ENCODE results near the gene RNF225.

DNA sequence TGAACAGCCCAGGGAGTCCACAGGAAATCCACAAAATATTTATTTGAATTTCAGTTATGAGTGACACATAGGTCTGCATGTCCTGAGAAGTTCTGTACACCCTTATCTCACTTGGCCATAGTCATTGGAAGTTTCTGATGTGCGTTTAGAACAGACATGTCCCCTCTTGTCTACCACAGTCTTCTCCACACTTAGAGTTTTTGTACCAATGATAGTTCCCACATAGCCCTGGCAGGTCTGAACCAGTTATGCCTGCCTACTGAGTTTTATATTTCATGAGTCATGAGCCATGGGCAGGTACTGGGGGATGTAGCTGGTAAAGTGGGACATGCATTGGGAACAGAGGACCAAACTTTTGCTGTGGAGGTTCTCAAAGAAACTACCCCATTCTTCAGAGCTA is 33.2 kb downstream of the RNF225 start:
- TF ChIP-seq TCF4 (CRISPR knock-in tag; IDR thresholded peaks at IDR 0.05; ENCODE audit: borderline replicate concordance) (no peak), TOX (CRISPR knock-in tag; IDR thresholded peaks at IDR 0.05; ENCODE audit: borderline replicate concordance) (no peak), ZFP30 (CRISPR knock-in tag; IDR thresholded peaks at IDR 0.05) (no peak), CSDC2 (CRISPR knock-in tag; IDR thresholded peaks at IDR 0.05) (no peak), ARNTL (CRISPR knock-in tag; IDR thresholded peaks at IDR 0.05; ENCODE audit: borderline replicate concordance, low read depth) (no peak), ESRRG (CRISPR knock-in tag; IDR thresholded peaks at IDR 0.05) (no peak), SNAI2 (CRISPR knock-in tag; IDR thresholded peaks at IDR 0.05) (no peak), RARB (CRISPR knock-in tag; IDR thresholded peaks at IDR 0.05) (no peak), BACH2 (CRISPR knock-in tag; IDR thresholded peaks at IDR 0.05; ENCODE audit: borderline replicate concordance) (no peak), ZFP3 (CRISPR knock-in tag; IDR thresholded peaks at IDR 0.05) (no peak), ZNF565 (CRISPR knock-in tag; conservative IDR thresholded peaks at IDR 0.05; ENCODE audit: low read depth) (no peak)
- TF ChIP-seq, protein P1, sequence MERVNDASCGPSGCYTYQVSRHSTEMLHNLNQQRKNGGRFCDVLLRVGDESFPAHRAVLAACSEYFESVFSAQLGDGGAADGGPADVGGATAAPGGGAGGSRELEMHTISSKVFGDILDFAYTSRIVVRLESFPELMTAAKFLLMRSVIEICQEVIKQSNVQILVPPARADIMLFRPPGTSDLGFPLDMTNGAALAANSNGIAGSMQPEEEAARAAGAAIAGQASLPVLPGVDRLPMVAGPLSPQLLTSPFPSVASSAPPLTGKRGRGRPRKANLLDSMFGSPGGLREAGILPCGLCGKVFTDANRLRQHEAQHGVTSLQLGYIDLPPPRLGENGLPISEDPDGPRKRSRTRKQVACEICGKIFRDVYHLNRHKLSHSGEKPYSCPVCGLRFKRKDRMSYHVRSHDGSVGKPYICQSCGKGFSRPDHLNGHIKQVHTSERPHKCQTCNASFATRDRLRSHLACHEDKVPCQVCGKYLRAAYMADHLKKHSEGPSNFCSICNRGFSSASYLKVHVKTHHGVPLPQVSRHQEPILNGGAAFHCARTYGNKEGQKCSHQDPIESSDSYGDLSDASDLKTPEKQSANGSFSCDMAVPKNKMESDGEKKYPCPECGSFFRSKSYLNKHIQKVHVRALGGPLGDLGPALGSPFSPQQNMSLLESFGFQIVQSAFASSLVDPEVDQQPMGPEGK (CRISPR knock-in tag; IDR thresholded peaks at IDR 0.05; ENCODE audit: borderline replicate concordance): no peak
- TF ChIP-seq, protein P2, sequence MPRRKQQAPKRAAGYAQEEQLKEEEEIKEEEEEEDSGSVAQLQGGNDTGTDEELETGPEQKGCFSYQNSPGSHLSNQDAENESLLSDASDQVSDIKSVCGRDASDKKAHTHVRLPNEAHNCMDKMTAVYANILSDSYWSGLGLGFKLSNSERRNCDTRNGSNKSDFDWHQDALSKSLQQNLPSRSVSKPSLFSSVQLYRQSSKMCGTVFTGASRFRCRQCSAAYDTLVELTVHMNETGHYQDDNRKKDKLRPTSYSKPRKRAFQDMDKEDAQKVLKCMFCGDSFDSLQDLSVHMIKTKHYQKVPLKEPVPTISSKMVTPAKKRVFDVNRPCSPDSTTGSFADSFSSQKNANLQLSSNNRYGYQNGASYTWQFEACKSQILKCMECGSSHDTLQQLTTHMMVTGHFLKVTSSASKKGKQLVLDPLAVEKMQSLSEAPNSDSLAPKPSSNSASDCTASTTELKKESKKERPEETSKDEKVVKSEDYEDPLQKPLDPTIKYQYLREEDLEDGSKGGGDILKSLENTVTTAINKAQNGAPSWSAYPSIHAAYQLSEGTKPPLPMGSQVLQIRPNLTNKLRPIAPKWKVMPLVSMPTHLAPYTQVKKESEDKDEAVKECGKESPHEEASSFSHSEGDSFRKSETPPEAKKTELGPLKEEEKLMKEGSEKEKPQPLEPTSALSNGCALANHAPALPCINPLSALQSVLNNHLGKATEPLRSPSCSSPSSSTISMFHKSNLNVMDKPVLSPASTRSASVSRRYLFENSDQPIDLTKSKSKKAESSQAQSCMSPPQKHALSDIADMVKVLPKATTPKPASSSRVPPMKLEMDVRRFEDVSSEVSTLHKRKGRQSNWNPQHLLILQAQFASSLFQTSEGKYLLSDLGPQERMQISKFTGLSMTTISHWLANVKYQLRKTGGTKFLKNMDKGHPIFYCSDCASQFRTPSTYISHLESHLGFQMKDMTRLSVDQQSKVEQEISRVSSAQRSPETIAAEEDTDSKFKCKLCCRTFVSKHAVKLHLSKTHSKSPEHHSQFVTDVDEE (CRISPR knock-in tag; IDR thresholded peaks at IDR 0.05): no peak
